ENCODE measurements around the gene EVA1C.
"Not testable (repeated sequence)": the region's sequence is repeated elsewhere in the genome, so short reads cannot be mapped to it uniquely, and the experiment has no call there.

Gene EVA1C

DNA sequence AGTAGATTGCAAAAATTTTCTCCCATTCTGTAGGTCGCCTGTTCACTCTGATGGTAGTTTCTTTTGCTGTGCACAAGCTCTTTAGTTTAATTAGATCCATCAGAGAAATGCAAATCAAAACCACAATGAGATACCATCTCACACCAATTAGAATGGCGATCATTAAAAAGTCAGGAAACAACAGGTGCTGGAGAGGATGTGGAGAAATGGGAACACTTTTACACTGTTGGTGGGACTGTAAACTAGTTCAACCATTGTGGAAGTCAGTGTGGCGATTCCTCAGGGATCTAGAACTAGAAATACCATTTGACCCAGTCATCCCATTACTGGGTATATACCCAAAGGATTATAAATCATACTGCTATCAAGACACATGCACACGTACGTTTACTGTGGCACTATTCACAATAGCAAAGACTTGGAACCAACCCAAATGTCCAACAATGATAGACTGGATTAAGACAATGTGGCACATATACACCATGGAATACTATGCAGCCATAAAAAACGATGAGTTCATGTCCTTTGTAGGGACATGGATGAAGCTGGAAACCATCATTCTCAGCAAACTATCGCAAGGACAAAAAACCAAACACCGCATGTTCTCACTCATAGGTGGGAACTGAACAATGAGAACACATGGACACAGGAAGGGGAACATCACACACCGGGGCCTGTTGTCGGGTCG lies 21.8 kb upstream of the EVA1C start:
- not testable (repeated sequence) for DNase-seq (ENCODE audit: low read depth in 2 of 2)

DNA sequence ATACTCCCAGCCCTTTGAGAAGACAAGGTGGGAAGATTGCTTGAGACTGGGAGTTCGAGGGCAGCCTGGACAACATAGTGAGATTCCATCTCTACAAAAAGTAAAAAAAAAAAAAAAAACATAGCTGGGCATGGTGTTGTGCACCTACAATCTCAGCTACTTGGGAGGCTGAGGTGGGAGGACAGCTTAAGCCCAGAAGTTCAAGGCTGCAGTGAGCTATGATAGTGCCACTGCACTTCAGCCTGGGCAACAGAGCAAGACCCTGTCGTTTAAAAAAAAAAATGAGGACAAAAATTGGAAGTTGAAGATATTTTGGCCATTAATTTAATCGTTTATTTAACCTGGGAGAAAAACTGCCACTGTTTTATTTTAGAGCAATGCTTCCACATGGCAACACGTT lies 20.8 kb upstream of the EVA1C start:
- no peak for DNase-seq (ENCODE audit: low read depth in 2 of 2)

DNA sequence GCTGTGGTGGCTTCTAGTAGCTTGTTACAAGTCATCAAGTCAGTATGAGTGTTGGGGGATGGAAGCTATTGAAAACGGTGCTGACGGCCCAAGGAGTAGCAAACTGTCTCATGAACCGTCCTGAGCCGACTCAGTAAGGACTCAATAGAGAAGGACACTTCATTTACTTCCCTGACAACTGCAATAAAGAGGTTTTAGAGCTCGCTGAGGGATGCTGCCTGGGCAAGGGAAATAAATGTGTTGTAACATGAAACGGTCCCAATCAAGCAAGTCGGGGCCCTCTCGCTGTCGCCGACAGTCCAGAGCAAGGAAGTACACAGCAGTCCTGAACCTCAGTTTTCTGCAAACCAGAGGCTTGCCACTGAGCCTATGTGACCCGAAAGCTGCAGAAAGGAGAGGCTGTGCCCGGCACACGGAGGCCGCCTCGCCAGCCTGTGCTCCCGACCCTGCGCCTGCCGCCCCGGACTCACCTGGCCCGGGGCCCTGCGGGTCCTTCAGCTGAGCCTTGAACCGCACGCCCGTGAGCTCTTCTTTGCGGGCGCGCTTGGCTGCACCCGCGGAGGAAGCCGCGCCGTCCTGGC lies 20.1 kb upstream of the EVA1C start:
- DNase-seq (ENCODE audit: low read depth in 2 of 2) = no peak

DNA sequence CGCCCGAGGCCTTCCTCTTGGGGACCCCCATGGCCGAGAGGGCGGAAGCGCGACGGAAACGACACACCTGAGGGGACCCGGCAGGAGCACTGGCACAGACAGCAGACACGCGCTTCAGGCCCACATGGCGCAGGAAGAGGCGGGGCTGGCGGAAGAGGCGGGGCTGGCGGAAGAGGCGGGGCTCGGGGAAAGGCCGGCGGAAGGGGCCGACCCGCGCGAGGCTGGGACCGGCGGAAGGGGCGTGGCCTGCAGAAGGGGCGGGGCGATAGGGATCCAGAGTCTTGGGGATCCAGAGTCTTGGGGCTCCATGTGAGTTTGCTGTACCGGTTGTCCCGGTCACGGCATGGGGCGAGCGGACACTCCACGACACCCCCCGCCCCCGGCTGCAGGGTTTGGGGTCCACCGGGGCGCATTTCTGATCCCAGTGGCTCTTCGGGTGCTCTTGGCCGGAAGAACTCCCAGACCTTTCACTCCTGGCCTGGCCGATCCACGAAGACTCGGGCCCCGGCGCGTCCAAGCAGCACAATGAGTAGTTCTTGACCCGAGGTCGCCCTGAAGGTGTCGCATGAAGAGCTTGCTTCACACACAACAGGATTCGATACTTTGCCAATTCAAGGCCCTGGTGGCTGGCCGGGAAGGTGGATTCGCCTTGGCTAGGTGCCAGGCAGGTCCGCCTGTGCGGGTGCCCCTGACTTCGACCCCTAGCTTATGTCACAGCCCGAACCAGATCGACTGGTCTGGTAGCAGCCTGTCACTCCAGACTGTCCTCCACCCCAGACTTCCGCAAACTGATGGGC lies 19.4 kb upstream of the EVA1C start, which contains the start of gene URB1:
TSS of gene URB1 (minus strand) at position 133 of the 797 bp plus-strand sequence. CDS start at position 31, 102 bp downstream.
- peak; percentile 90 to 91 for DNase-seq (ENCODE audit: low read depth in 2 of 2)

DNA sequence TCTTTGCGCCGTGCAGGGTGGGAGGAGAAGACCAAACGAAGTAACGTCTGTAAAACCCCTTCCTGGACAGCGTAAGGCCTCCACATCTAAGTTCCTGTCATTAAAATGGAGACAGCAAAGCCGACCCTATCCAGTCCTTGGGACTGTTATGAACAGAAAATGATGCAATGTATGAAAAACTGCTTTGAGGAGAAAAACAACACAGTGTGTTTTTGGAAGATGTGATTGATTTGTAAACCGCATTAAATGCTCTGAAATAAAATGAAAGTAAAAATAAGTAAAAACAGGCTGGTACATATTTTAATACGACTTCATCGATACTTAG lies 18.9 kb upstream of the EVA1C start:
- no peak for DNase-seq (ENCODE audit: low read depth in 2 of 2)

DNA sequence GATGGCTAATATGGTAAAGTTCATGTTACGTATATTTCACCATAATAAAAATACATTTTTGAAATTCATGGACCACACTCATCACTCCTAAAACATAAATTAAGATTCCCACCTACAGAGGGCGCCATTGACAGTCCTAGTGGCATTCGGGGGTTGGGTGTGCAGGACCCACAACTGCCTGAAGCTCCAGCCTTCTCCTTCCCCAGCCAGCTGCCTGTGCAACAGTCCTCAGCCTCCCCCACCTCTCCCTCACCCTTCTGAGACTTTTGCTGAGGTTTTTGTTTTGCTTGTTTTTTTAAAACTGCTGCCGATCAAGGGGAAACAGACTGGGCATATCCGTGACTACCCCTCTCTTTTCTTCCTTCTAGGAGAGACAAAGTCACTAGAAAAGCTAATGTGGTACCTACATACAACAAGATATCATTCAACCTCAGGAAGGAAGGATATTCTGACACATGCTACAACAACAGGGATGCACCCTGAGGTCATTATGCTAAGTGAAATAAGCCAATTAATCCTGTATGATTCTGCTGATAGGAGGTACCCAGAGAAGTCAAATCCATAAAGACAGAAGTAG lies 9.2 kb upstream of the EVA1C start:
- peak; percentile 15 to 29 for DNase-seq (ENCODE audit: low read depth in 2 of 2)

DNA sequence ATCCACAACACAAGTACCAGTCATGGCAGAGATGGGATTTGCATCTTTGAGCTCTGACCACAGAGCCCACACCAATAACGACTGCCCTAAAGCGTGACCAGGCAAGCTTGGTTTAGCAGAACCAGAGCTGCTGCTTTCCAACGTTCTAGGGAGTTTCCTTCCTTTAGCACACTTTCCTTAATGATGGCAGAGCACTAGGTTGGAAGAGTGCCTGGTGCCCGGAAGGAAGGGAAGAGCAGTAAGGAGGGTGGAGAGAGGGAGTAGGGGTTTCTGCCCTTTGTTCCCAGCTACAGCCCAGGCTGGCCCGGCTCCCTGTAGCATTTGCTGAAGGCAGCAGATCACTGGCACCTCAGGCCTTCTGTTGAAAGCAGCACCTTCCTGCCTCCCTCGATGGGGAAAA lies 6.1 kb upstream of the EVA1C start:
- DNase-seq (ENCODE audit: low read depth in 2 of 2) = no peak

DNA sequence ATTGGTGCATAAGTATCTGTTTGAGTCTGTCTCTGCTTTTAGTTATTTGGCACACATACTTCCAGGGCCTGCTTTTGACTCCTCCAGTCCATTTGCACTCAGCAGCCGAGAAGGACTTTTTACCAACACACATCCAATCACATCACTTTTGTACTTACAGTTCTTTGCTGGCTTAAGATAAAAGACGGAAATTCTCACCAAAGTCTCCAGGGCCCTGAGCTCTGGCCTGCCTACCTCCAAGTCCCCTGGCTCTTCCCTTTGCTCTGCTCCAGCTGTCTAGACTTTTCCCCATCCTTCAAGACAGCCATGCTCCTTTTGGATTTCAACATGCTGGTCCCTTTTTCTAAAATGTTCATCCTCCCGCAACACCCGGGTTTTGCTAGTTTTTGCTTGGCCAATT lies 2.2 kb upstream of the EVA1C start:
- no peak for DNase-seq (ENCODE audit: low read depth in 2 of 2)

DNA sequence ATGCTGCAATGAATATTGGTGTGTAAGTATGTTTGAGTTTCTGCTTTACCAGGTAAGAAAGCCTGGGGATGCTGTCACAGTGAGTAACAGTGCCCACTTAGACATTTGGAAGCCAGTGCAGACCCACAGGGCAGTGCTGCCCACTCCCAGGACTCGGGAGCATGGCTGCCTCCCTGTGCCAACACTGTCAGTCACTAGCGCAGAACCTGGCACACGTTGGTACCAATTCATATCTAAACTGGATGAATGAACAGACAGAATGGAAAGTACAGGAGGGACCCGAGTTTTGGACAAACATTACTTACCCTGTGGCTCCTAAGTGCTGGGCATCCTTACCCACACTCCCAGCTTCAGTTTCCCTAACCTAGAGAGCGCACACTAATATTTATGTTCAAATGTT lies 1.6 kb upstream of the EVA1C start:
- DNase-seq (ENCODE audit: low read depth in 2 of 2) = no peak

DNA sequence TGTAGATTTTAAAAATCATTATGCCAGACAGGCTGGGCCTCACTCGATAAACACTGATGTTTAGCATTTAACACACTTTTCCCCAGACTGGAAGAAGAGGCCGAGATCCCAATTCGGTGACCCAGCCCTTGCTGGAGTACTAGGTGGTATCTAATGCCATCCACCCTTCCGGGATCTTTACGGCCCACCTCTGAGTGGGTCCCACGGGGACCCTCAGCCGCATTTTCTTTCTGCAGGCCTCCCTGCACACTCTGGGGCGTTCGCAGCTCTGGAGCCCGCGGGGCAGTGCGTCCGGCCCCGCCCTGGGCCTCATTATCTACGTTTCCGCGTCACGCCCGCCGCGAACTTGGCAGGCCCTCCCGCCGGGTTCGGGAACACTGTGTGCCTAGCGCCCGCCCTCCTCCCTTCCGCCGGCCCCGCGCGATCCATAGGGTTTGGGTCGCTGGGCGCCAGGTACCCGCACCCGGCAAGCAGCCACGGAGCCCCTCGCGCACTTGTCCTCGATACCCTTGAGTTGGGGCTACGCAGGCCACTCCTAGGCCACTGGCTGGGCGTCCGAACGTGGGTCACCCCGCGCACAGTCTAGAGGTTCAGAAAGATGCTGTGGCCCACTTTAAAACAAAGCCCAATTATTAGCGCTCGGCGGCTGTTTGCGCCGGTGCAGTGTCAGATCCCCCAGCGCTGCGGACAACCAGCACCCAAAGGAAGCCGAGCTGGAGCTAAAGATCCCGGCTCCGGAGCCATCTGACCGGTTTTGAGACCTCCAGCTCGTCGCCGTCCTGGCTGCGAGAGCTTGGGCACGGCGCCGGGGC lies 950 bp upstream of the EVA1C start:
- DNase-seq (ENCODE audit: low read depth in 2 of 2) = peak; percentile 12 to 30

DNA sequence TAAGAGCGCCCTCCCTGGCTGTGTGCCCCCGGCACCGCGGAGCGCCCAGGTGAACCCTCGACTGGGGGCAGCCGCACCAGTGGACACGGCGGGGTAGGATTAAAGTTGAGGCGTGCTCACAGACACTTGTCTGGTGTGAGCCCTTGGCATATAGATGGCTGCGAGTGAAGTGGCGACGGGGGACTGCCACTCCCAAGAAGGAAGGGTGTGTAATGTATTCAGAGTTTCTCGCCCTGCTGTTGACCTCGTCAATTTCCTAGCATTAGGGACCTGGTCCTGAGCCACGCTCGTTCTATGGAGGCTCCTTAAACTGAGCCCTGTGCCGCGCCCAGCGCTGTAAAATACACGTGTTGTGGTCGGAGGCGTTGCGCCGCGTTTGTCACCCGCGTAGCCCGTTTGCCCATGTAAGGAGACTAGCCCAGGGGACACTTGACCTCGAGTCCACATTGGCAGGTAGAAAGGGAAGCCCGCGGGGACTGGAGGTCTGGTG lies 554 bp downstream of the EVA1C start:
- DNase-seq (ENCODE audit: low read depth in 2 of 2) = peak in 1 of 2 donors; percentile 15

DNA sequence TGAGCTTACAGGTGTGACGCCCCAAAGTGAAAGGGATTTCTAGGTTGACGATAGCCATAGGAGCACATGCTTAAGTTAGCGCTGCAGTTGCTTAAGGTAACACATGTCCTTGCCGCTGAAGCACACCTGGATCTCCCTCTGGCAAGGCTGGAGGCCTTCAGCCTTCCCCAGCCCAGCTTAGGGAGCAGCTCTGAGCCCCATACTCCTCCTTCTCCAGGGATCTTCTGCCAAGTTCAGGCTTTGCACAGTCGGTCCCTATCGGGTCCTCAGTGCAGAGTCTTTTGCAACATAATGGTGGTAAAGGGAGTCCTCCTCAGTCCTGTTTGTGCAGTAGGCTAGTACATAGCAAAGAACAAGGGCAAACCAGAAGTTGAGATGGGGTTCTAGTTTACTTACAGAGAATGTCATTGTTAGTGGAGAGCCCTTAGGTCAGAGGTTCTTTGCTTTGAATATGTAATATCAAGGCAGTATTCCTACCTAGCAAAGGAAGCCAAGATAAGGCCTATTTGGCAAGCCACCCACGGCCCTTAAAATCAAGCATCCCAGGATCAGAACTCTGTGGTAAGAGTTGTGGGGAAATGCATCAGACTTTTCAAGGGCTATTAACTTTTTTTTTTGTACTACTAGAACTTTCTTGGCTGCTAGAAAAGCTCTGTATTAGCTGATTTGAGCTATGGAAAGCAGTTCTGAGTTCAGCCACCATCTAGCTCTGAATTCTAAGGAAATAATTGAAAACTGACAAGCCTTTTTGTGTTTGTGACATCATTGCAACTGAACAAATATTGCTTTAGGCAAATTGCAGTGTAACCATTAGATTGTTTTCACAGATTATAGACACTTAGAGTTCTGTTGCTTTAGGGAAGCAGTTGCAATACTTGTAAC lies 1.4 kb downstream of the EVA1C start:
- DNase-seq (ENCODE audit: low read depth in 2 of 2) = no peak

DNA sequence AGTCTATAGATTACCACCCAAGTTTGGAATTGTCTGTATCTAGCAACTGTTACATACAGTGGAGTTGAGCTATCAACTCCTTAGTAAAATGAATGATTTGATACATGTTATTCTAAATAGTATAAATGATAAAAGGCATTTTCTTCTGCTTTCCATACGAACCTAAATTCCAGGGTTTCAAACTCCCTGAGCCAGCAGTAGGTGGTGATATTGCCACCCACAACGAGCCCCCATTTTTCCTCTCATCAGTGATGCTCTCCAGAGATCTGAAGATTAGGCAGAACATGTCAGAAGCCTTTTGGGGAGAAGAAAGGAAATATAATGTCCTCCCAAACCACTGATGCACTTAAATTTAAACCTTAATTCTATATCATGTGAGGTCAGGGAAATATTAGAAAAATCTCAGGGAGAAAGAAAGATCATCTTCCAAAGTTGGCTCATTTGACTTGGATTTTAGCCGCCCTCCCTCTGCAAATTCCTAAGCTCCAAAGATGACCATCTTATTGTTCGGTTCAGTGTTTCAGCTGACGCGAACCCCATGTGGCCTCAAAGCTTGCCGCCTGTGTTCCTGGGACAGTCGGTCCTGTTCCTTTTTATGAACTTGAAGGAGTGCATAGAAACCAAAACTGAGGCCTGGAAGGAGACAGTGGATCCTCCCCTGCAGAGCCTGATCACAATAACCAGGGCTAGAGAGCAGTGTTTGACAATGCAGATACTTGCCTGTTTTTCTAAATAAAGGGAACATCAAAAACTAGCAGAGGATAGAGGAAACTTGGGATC lies 2.3 kb downstream of the EVA1C start:
- DNase-seq (ENCODE audit: low read depth in 2 of 2) = no peak

DNA sequence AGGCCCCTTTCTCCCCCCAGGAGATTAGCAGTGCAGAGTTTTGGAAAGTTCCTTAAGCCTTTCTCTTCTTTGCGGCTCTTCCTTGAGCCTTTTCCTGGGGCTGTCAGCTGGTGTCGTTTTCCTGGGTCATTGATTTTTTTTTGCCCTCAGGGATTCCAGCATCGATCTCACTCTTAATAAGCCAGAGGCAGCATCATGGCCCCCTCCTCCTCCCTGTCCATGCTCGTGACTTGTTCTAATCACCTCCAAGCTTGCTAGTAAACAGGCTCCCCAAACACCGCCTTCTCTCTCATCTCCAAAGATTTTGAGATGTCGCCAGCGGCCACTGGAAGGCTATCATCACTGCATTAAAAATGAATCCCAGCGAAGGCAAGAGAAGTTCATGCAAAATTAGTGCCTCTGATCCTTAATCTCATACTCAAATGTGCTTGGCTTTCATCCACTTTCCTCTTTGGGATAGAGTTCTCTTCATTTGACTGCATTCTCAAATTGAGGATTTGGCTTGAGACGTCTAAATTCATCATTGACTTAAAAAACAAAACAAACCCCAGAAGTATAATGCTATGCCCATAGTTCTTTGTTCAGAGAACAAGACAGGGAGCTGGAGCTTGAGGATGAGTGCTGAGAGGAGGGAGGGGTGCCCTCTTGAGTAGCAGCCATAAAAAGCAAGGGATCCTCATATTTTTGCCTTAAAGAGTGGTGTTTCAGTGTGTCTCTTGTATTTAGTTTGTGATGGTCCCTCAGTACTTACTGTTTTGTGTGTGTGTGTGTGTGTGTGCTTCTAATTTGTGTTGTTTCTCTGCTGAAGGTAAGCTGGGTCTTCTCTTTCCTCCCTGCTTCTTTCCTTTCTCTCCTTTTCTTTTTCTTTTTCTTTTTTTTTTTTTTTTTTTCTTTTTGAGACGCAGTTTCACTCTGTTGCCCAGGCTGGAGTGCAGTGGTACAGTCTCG lies 3.2 kb downstream of the EVA1C start:
- DNase-seq (ENCODE audit: low read depth in 2 of 2) = no peak

DNA sequence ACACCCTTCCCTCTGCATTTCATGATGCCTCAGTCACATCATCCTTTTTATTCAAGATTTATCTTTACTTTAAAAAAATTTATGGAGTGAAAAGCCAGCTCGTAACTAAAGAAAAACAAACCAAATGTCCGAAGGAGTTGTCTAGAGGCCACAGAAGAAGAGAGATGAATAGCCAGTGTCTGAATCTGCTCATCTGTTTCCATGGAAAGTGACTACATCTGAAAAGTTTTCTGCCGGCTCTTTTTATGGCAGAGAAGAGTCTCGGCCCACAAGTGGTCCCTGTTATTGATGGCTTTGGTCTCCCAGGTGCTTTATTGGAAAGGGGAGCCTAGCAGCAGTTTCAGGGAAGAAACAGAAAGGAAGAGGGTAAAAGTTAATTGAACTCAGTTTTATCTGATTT lies 5.6 kb downstream of the EVA1C start:
- no peak for DNase-seq (ENCODE audit: low read depth in 2 of 2)

DNA sequence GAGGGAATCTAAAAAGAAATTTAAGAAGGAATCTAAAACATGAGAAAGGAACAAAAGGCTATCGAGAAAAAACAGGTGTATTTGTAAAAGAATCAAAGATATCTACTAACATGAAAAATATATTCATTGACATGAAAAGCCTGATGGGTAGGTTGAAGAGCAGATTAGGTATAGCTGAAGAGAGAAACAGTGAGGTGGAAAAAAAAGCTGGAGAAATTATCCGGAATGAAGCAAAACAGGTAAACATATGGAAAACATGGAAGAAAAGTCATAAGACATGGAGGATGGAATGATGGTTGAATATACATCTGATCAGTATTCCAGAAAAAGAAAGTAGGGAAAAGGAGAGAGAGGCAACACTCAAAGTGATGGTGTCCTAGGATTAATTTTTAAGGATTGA lies 9.6 kb downstream of the EVA1C start:
- DNase-seq (ENCODE audit: low read depth in 2 of 2) = no peak

DNA sequence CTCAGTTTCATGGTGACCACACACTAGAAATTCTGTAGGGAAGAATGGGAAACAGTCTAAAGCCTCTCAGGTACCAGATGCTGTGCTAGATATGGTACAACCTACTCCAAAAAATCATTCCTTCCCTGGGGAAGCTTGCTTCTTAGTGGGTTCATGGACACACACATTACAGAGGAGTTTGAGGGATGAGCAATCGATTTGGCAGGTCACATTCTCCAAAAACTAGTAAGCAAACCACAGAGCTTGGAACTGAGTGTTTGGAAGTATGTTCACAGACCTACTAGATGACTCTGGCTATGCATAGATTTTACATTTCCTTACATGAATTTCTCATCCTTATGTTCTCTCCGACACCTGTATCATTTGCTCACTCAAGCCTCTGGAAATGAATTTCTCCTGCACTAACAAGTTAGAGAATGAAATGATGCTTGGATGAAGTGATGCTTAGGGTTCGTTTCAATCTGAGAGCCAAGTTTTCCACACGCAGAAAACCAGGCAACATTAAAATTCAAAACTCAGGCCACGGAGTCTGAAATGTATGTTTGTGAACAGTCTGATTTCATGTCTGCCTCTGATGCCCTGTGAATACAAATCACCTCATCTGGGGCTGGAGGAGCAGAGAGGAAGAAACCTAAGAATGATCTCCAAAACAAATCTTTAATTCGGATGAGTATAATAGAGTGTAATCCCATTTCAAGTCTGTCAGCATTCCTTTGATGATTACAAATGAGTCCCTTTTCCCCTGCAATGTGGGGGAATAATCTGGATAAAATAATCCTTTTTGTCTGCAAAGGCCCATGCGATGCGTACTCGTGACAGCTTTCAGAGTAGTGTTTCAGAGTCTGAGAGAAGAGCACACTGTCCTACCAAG lies 11.0 kb downstream of the EVA1C start:
- no peak for DNase-seq (ENCODE audit: low read depth in 2 of 2)

DNA sequence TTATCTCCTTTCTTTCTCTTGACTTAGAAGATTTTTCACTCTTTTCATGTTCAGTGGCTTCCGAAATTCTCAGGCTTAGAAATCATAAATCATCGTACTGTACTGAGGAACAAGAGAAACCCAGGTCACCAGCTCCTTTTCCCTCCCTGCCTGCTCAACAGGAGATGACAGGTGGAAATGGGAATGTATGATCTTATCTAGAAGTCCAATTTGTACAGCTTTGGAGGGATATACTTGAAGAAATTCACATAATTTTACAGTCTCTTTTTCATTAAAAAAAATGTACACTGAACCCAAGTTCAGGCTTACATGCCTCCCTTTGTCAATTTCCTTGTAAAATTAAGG lies 11.7 kb downstream of the EVA1C start:
- DNase-seq (ENCODE audit: low read depth in 2 of 2) = no peak
